ENCODE results near the gene SEC24D. TPM values are rescaled to one million over a fixed set of nuclear protein-coding genes. Genes with fewer than 3 reads are reported as not detected.

SEC24D gene
- total RNA-seq, 1 experiment from 2014 or later, result 63.1 TPM

DNA sequence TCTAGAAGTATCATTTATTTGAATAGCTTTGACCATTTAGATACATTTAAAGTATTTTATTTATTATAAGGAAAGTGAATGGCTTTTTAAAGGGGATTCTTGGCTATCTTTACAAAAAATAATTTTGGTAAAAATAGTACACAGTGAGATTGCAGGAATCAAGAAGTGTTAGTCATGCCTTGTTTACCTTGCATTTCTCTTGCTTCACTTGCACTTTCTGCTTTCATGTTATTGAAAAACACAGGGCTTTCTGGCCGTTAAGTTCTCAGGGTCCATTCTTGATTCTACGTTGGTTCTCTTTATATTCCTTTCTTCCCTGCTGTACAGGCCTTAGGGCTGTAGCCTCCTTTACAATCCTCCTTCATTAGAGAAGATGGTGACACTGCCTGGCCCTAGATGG lies 21.8 kb upstream of the SEC24D start:
- no peak for ATAC-seq
- TF ChIP-seq TP53 (CRISPR knock-in tag; IDR thresholded peaks at IDR 0.05) (no peak), ZNF219 (CRISPR knock-in tag; IDR thresholded peaks at IDR 0.05; ENCODE audit: borderline replicate concordance) (no peak), SP1 (CRISPR knock-in tag; conservative IDR thresholded peaks at IDR 0.05) (no peak), GABPB1 (CRISPR knock-in tag; IDR thresholded peaks at IDR 0.05) (no peak)
- TF ChIP-seq, protein P1, sequence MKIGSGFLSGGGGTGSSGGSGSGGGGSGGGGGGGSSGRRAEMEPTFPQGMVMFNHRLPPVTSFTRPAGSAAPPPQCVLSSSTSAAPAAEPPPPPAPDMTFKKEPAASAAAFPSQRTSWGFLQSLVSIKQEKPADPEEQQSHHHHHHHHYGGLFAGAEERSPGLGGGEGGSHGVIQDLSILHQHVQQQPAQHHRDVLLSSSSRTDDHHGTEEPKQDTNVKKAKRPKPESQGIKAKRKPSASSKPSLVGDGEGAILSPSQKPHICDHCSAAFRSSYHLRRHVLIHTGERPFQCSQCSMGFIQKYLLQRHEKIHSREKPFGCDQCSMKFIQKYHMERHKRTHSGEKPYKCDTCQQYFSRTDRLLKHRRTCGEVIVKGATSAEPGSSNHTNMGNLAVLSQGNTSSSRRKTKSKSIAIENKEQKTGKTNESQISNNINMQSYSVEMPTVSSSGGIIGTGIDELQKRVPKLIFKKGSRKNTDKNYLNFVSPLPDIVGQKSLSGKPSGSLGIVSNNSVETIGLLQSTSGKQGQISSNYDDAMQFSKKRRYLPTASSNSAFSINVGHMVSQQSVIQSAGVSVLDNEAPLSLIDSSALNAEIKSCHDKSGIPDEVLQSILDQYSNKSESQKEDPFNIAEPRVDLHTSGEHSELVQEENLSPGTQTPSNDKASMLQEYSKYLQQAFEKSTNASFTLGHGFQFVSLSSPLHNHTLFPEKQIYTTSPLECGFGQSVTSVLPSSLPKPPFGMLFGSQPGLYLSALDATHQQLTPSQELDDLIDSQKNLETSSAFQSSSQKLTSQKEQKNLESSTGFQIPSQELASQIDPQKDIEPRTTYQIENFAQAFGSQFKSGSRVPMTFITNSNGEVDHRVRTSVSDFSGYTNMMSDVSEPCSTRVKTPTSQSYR (CRISPR knock-in tag; IDR thresholded peaks at IDR 0.05), result no peak
- TF ChIP-seq, protein P2, sequence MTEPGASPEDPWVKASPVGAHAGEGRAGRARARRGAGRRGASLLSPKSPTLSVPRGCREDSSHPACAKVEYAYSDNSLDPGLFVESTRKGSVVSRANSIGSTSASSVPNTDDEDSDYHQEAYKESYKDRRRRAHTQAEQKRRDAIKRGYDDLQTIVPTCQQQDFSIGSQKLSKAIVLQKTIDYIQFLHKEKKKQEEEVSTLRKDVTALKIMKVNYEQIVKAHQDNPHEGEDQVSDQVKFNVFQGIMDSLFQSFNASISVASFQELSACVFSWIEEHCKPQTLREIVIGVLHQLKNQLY (CRISPR knock-in tag; IDR thresholded peaks at IDR 0.05), result no peak
- no peak overlapping the region for H3K4me3 Mint-ChIP-seq
- H3K27me3 Mint-ChIP-seq (ENCODE audit: low read depth), result no peaks in the 10 kb centered on the region
- 0 out of 2 replicates have a peak, but pooled peaks cover 4% of the 10 kb centered on the region for H3K36me3 Mint-ChIP-seq
- peak overlapping the region; percentile 15; the same call in 1 of the 2 replicates for H3K27ac Mint-ChIP-seq
- CTCF ChIA-PET, result no interaction called here
- peaks cover 6% of the 10 kb centered on the region for H3K9me3 Mint-ChIP-seq
- POLR2A ChIA-PET, result no interaction called here
- H3K4me1 Mint-ChIP-seq, result peaks cover 12% of the 10 kb centered on the region
- DNase-seq (ENCODE audit: low spot score), result no peak

DNA sequence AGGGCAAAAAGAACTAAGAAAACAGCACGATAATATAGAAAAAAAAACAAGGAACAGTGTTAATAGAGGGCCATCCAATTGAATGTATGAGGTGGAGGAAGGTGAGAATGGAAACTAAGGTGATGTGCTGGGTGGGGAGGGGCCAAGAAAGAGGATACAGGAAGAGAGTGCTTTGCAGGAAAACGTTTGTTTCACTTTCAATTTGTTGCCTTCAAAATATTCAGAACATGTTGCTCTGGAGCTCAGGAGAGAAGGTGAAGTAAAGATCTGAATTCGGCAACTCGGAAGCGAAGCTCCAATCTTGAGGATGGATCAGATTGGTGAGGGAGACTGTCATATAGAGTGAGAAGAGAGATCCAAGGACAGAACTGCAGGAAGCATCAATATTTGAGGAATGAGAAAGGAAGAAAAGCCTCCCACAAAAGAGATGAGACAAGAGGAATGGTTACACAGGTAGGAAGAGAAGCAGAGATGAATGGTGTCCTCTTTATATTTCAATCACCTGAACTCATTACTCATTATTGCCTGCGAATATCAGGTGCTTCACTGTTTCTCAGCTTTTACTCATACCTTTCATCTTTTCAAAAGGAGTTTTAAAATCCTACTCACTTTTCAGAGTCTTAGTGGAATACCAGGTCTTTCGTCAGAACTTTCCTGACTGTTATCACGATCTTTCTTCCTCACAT lies 14.7 kb upstream of the SEC24D start:
- no peaks in the 10 kb centered on the region for H3K9me3 Mint-ChIP-seq
- peak overlapping the region; percentile 86 for H3K4me3 Mint-ChIP-seq
- ChIA-PET POLR2A (interaction anchor here (1.5 kb wide), 1 partner anchor 16 kb away, joined by 7 read pairs; no protein-coding TSS in a partner anchor), CTCF (interaction anchor here (1.0 to 3.0 kb wide), 5 partner anchors 14 to 427 kb away, joined by 3 to 12 read pairs (median 3); partner anchors contain the start of gene SEC24D)
- peaks cover 60% of the 10 kb centered on the region for H3K4me1 Mint-ChIP-seq
- H3K36me3 Mint-ChIP-seq, result no peaks in the 10 kb centered on the region
- H3K27ac Mint-ChIP-seq, result peak overlapping the region; percentile 98
- peak; percentile 82 for ATAC-seq
- TF ChIP-seq, protein P3, sequence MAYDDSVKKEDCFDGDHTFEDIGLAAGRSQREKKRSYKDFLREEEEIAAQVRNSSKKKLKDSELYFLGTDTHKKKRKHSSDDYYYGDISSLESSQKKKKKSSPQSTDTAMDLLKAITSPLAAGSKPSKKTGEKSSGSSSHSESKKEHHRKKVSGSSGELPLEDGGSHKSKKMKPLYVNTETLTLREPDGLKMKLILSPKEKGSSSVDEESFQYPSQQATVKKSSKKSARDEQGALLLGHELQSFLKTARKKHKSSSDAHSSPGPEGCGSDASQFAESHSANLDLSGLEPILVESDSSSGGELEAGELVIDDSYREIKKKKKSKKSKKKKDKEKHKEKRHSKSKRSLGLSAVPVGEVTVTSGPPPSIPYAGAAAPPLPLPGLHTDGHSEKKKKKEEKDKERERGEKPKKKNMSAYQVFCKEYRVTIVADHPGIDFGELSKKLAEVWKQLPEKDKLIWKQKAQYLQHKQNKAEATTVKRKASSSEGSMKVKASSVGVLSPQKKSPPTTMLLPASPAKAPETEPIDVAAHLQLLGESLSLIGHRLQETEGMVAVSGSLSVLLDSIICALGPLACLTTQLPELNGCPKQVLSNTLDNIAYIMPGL (CRISPR knock-in tag; IDR thresholded peaks at IDR 0.05), result no peak
- TF ChIP-seq FOXK1 (CRISPR knock-in tag; IDR thresholded peaks at IDR 0.05), result peak; percentile 17; the same call in 1 of the 2 replicates
- no peaks in the 10 kb centered on the region for H3K27me3 Mint-ChIP-seq (ENCODE audit: low read depth)
- no peak for DNase-seq (ENCODE audit: low spot score)

DNA sequence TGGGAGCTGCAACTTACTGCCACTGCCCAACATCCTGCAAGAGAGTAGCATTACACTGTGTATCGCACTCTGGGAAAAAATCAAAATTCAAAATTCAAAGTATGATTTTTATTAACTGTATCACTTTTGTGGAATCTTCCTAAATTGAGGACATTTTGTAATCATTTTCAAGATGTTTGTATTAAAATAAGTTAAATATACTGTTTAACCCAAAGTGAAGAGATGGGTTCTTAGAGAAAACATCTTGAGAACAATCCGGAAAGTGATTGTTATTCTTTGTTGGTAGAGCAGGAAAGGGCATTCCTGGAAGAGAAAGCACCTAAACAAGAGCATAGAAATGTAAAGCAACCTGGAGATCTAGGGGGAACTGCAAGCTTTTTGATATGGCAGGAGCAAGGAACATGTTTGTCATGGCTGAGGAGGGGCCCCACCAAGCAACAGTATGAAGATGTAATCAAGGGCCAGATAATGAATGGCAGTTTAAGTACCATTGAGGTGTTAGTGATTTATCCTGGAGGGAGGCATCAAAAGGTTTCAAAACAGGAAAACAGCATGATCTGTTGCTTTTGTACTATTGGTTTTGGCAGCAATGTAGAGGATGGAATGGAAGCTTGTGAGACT lies 14.1 kb upstream of the SEC24D start:
- Mint-ChIP-seq H3K27me3 (ENCODE audit: low read depth) (no peaks in the 10 kb centered on the region), H3K36me3 (no peaks in the 10 kb centered on the region), H3K9me3 (no peaks in the 10 kb centered on the region), H3K4me3 (peak overlapping the region; percentile 86), H3K27ac (peak overlapping the region; percentile 98), H3K4me1 (peaks cover 60% of the 10 kb centered on the region)
- ATAC-seq (peak; percentile 92), DNase-seq (ENCODE audit: low spot score) (no peak)
- POLR2A ChIA-PET, result interaction anchor here (1.5 kb wide), 1 partner anchor 15 kb away, joined by 7 read pairs; no protein-coding TSS in a partner anchor
- CTCF ChIA-PET, result interaction anchor here (0.6 to 3.0 kb wide), 7 partner anchors 14 to 426 kb away, joined by 3 to 12 read pairs (median 3); partner anchors contain the start of gene SEC24D
- TF ChIP-seq NFATC4 (CRISPR knock-in tag; IDR thresholded peaks at IDR 0.05) (no peak), ZNF219 (CRISPR knock-in tag; IDR thresholded peaks at IDR 0.05; ENCODE audit: borderline replicate concordance) (no peak), GTF2I (CRISPR knock-in tag; conservative IDR thresholded peaks at IDR 0.05) (no peak), TP53 (CRISPR knock-in tag; IDR thresholded peaks at IDR 0.05) (no peak), HMGA2 (CRISPR knock-in tag; IDR thresholded peaks at IDR 0.05) (no peak), TCF7 (CRISPR knock-in tag; IDR thresholded peaks at IDR 0.05; ENCODE audit: low read depth) (no peak), FOXJ3 (CRISPR knock-in tag; IDR thresholded peaks at IDR 0.05; ENCODE audit: borderline replicate concordance) (peak; percentile 51; the same call in 1 of the 2 replicates), NFYB (CRISPR knock-in tag; conservative IDR thresholded peaks at IDR 0.05; ENCODE audit: low read depth) (no peak), ESRRA (CRISPR knock-in tag; IDR thresholded peaks at IDR 0.05; ENCODE audit: borderline replicate concordance) (no peak)
- TF ChIP-seq, protein P4, sequence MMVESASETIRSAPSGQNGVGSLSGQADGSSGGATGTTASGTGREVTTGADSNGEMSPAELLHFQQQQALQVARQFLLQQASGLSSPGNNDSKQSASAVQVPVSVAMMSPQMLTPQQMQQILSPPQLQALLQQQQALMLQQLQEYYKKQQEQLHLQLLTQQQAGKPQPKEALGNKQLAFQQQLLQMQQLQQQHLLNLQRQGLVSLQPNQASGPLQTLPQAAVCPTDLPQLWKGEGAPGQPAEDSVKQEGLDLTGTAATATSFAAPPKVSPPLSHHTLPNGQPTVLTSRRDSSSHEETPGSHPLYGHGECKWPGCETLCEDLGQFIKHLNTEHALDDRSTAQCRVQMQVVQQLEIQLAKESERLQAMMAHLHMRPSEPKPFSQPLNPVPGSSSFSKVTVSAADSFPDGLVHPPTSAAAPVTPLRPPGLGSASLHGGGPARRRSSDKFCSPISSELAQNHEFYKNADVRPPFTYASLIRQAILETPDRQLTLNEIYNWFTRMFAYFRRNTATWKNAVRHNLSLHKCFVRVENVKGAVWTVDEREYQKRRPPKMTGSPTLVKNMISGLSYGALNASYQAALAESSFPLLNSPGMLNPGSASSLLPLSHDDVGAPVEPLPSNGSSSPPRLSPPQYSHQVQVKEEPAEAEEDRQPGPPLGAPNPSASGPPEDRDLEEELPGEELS (CRISPR knock-in tag; IDR thresholded peaks at IDR 0.05), result peak; percentile 74; the same call in 1 of the 2 replicates
- TF ChIP-seq, protein P5, sequence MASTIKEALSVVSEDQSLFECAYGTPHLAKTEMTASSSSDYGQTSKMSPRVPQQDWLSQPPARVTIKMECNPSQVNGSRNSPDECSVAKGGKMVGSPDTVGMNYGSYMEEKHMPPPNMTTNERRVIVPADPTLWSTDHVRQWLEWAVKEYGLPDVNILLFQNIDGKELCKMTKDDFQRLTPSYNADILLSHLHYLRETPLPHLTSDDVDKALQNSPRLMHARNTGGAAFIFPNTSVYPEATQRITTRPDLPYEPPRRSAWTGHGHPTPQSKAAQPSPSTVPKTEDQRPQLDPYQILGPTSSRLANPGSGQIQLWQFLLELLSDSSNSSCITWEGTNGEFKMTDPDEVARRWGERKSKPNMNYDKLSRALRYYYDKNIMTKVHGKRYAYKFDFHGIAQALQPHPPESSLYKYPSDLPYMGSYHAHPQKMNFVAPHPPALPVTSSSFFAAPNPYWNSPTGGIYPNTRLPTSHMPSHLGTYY (CRISPR knock-in tag; IDR thresholded peaks at IDR 0.05), result no peak
- TF ChIP-seq, protein P6, sequence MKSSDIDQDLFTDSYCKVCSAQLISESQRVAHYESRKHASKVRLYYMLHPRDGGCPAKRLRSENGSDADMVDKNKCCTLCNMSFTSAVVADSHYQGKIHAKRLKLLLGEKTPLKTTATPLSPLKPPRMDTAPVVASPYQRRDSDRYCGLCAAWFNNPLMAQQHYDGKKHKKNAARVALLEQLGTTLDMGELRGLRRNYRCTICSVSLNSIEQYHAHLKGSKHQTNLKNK (CRISPR knock-in tag; IDR thresholded peaks at IDR 0.05), result no peak
- TF ChIP-seq, protein P7, sequence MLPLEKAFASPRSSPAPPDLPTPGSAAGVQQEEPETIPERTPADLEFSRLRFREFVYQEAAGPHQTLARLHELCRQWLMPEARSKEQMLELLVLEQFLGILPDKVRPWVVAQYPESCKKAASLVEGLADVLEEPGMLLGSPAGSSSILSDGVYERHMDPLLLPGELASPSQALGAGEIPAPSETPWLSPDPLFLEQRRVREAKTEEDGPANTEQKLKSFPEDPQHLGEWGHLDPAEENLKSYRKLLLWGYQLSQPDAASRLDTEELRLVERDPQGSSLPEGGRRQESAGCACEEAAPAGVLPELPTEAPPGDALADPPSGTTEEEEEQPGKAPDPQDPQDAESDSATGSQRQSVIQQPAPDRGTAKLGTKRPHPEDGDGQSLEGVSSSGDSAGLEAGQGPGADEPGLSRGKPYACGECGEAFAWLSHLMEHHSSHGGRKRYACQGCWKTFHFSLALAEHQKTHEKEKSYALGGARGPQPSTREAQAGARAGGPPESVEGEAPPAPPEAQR (CRISPR knock-in tag; IDR thresholded peaks at IDR 0.05), result 0 out of 2 replicates have a peak, but pooled peaks have one; percentile 10
